Measurements from ENCODE around the gene BMP5.

- TF ChIP-seq POLR2A (IDR thresholded peaks at IDR 0.05): no peak
- no peak for TF ChIP-seq CTCF (IDR thresholded peaks at IDR 0.05)
Observed at GRCh38 chr6:55835220-55835619, 40.2 kb downstream of the BMP5 start.
